ENCODE data around the gene ST7.

The ST7 gene

GRCh38 chr7:117273325-117273724, 320.0 kb downstream of the ST7 start:
- Histone ChIP-seq H3K4me1 (ENCODE audit: insufficient read depth, low read length, poor library complexity, severe bottlenecking) (no peaks in the 10 kb centered on the region), H3K36me3 (ENCODE audit: insufficient read depth, low read length) (no peaks in the 10 kb centered on the region), H3K79me2 (ENCODE audit: insufficient read depth, low read length) (no peaks in the 10 kb centered on the region), H3K9me2 (replicated peaks; ENCODE audit: low read depth, low read length) (no peaks in the 10 kb centered on the region), H3K9ac (ENCODE audit: low read depth, low read length, poor library complexity, severe bottlenecking) (no peak overlapping the region), H3F3A (ENCODE audit: low read depth) (no peaks in the 10 kb centered on the region), H2AFZ (ENCODE audit: low read length) (no peak overlapping the region), H4K20me1 (ENCODE audit: insufficient read depth, low read length, poor library complexity, severe bottlenecking) (no peaks in the 10 kb centered on the region), H3K27me3 (ENCODE audit: insufficient read depth, low read length, poor library complexity, severe bottlenecking) (peaks cover 5% of the 10 kb centered on the region), H3K9me3 (ENCODE audit: insufficient read depth, low read depth, low read length) (no peaks in the 10 kb centered on the region), H3K4me3 (ENCODE audit: low read length, poor library complexity, severe bottlenecking) (no peak overlapping the region), H3K4me2 (ENCODE audit: low read depth, low read length, poor library complexity, severe bottlenecking) (no peak overlapping the region)
- TF ChIP-seq EZH2phosphoT487 (IDR thresholded peaks at IDR 0.05; ENCODE audit: borderline replicate concordance) (no peak), CTCF (conservative IDR thresholded peaks at IDR 0.05; ENCODE audit: low read length) (no peak)

- no peaks in the 10 kb centered on the region for H4K20me1 ChIP-seq (ENCODE audit: insufficient read depth, low read length, poor library complexity, severe bottlenecking)
- H2AFZ ChIP-seq (ENCODE audit: low read length) = no peak overlapping the region
- H3K4me1 ChIP-seq (ENCODE audit: insufficient read depth, low read length, poor library complexity, severe bottlenecking) = no peaks in the 10 kb centered on the region
- no peaks in the 10 kb centered on the region for H3K9me2 ChIP-seq (replicated peaks; ENCODE audit: low read depth, low read length)
- H3K36me3 ChIP-seq (ENCODE audit: insufficient read depth, low read length) = no peaks in the 10 kb centered on the region
- no peaks in the 10 kb centered on the region for H3K79me2 ChIP-seq (ENCODE audit: insufficient read depth, low read length)
- TF ChIP-seq EZH2phosphoT487 (IDR thresholded peaks at IDR 0.05; ENCODE audit: borderline replicate concordance) (no peak), CTCF (conservative IDR thresholded peaks at IDR 0.05; ENCODE audit: low read length) (no peak)
- peaks cover 5% of the 10 kb centered on the region for H3K27me3 ChIP-seq (ENCODE audit: insufficient read depth, low read length, poor library complexity, severe bottlenecking)
- H3K4me3 ChIP-seq (ENCODE audit: low read length, poor library complexity, severe bottlenecking) = no peak overlapping the region
- no peak overlapping the region for H3K4me2 ChIP-seq (ENCODE audit: low read depth, low read length, poor library complexity, severe bottlenecking)
- no peaks in the 10 kb centered on the region for H3F3A ChIP-seq (ENCODE audit: low read depth)
- no peaks in the 10 kb centered on the region for H3K9me3 ChIP-seq (ENCODE audit: insufficient read depth, low read depth, low read length)
- no peak overlapping the region for H3K9ac ChIP-seq (ENCODE audit: low read depth, low read length, poor library complexity, severe bottlenecking)
Measured at GRCh38 chr7:117273814-117274225, 320.5 kb downstream of the ST7 start.

GRCh38 chr7:117274951-117275350, 321.6 kb downstream of the ST7 start:
- no peak overlapping the region for H3K4me3 ChIP-seq (ENCODE audit: low read length, poor library complexity, severe bottlenecking)
- no peaks in the 10 kb centered on the region for H3F3A ChIP-seq (ENCODE audit: low read depth)
- H3K27me3 ChIP-seq (ENCODE audit: insufficient read depth, low read length, poor library complexity, severe bottlenecking) = peaks cover 5% of the 10 kb centered on the region
- no peak for TF ChIP-seq EZH2phosphoT487 (IDR thresholded peaks at IDR 0.05; ENCODE audit: borderline replicate concordance)
- no peak for TF ChIP-seq CTCF (conservative IDR thresholded peaks at IDR 0.05; ENCODE audit: low read length)
- H3K4me1 ChIP-seq (ENCODE audit: insufficient read depth, low read length, poor library complexity, severe bottlenecking) = no peaks in the 10 kb centered on the region
- H2AFZ ChIP-seq (ENCODE audit: low read length) = no peak overlapping the region
- H3K9me3 ChIP-seq (ENCODE audit: insufficient read depth, low read depth, low read length) = no peaks in the 10 kb centered on the region
- H3K79me2 ChIP-seq (ENCODE audit: insufficient read depth, low read length) = no peaks in the 10 kb centered on the region
- H3K9ac ChIP-seq (ENCODE audit: low read depth, low read length, poor library complexity, severe bottlenecking) = no peak overlapping the region
- H3K4me2 ChIP-seq (ENCODE audit: low read depth, low read length, poor library complexity, severe bottlenecking) = no peak overlapping the region
- no peaks in the 10 kb centered on the region for H3K9me2 ChIP-seq (replicated peaks; ENCODE audit: low read depth, low read length)
- no peaks in the 10 kb centered on the region for H3K36me3 ChIP-seq (ENCODE audit: insufficient read depth, low read length)
- H4K20me1 ChIP-seq (ENCODE audit: insufficient read depth, low read length, poor library complexity, severe bottlenecking) = no peaks in the 10 kb centered on the region
